ENCODE results near the gene PCDH1.

Gene PCDH1

DNA sequence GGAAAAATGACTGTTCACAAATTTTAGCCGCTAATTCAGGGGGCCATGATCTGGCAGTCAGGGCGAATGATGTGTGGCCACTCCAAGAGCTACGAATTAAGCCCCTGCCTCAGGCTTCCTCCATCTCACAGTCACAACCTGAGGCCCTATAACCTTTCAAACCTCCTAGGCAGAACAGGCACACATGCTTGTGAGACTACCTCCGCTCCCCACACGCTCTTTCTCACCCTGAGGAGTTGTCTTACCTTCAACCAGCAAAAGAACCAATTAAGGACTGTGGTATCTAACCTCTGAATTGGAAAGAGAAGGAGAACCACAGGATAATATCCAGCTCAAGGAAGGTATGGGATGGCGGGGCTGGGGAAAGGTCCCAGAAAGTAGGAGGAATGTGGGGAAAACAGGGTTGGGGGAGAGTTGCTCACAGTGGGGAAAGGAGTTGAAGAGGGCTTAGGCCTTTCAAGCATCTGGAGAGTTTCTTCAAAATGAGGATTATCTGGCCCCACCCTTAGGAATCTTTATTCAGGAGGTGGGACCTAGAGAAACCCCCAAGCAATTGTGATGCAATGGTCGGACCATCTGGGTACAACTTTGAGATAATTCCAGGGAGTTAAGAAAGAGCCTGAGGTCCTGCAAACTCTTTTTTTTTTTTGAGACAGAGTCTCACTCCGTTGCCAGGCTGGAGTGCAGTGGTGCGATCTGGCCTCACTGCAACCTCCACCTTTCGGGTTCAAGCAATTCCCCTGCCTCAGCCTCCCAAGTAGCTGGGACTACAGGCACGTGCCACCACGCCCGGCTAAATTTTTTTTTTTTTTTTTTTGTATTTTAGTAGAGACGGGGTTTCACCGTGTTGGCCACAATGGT, 5.5 kb downstream of the PCDH1 start:
- DNase-seq = no peak

GRCh38 chr5:141871870-141872269, 6.3 kb downstream of the PCDH1 start:
- DNase-seq = no peak

DNA sequence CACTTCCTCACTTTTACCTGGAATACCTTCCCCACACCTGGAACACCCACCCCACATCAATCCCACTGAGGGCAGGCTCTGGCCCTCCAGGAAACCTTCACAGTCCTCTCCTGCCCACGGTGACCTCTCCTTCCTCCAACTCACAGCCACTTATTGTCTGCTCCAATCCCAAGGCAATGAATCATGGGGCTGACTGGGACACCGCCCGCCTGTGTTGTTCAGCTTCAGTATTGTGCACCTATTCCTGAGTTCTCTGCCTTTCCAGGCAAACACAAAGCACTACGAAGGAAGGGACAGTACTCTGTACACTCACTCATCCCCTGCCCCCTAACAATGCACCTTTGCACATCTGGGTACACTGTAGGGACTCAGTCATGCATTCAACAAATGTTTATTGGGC, 7.3 kb downstream of the PCDH1 start:
- no peak for DNase-seq

DNA sequence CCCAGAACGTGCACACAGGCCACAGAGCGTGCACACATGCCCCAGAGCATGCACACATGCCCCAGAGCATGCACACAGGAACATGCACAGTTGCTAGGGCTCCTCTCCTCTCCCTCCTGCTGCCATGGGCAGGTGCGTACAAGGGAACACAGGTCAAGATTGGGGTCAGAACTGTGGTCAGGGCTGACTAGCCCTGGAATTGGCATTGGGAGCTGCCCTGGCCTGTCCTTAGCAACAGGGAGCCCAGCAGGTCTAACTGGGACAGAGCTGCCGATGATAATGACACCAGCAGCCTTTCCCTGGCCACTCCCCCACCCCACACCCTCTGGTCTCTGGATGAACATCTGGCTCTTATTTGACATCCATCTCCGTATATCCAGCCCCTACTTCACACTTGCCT, 8.0 kb downstream of the PCDH1 start:
- DNase-seq = no peak

DNA sequence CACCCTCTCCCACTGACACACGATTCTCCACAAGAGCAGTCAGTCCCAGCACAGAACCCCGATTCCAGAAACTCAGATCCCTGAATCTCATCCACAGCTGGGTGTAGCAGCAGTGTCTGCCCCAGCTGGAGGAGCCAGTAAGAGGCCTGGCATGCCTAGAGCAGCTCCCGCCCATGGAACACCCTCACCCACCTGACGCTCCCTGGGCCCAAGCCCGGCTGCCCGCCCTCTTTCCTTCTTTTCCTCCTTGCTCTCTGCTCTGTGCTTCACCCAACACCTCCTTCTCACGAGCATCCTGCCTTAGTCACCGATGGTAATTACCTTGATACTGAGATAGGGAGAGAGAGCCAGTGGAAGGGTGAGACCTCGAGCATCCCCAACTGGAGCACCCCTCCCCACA, 8.7 kb downstream of the PCDH1 start:
- no peak for DNase-seq

GRCh38 chr5:141869040-141869439, 9.2 kb downstream of the PCDH1 start:
- DNase-seq = no peak

DNA sequence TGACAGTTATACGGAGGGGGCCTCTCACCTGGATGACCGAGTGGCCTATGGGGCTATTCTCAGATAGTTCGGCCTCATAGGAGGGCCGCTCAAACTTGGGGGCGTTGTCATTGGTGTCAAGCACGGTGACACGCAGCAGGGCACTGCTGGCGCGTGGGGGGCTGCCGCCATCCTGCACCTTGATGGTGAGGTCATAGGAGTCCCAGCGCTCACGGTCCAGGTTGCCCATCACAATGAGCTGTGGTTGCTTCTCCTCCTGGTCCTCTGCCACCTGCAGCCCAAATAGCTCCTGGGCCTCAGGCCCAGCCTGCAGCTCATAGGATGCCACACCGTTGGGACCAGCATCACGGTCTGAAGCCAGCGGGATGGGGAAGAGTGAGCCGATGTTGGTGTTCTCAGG, 9.7 kb downstream of the PCDH1 start:
- DNase-seq = no peak

GRCh38 chr5:141867651-141868050, 10.6 kb downstream of the PCDH1 start:
- no peak for DNase-seq

GRCh38 chr5:141867139-141867538, 11.1 kb downstream of the PCDH1 start:
- DNase-seq = no peak

GRCh38 chr5:141866096-141866495, 12.1 kb downstream of the PCDH1 start:
- DNase-seq = no peak

DNA sequence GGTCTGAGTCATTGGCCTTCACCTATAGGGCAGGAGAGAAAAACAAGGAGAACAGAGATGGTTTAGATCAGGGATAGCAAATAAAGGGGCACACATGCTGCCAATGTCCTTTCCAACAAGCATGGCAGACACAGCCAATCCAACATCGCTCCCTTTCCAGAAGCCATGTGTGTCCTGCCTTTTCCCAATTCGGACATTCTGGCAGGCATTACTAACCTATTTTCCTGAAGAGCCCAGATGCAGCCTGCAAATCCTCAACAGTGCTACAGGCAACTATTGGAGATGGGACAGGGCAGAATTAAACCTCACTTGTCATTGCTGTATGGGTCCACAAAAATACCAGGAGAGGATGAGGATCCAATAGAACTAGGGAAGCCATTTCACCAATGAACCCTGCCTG, 12.8 kb downstream of the PCDH1 start:
- no peak for DNase-seq

- no peak for DNase-seq
Measured at GRCh38 chr5:141864371-141865370, 13.5 kb downstream of the PCDH1 start.

GRCh38 chr5:141863569-141864178, 14.5 kb downstream of the PCDH1 start:
- no peak for DNase-seq

- DNase-seq = no peak
Measured at GRCh38 chr5:141862936-141863543, 15.2 kb downstream of the PCDH1 start.

DNA sequence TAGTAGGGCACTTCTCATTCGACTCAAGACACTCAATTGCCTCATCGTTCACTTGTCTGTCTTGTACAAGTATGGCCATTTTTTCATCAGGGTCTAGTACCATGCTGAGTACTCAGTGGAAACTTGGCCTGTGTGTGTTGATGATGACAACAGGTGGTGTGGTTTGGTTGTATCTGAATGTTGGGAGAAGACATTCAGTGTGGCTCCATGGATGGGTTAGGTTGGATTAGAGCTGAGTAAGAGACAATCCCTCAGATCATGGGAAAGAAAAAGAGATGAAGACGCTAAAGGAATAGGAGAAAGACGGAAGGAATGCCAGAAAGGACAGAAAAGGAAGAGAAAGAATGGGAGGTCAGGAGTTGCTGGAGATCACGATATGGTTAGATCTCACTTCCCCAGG, 17.0 kb downstream of the PCDH1 start:
- no peak for DNase-seq

DNA sequence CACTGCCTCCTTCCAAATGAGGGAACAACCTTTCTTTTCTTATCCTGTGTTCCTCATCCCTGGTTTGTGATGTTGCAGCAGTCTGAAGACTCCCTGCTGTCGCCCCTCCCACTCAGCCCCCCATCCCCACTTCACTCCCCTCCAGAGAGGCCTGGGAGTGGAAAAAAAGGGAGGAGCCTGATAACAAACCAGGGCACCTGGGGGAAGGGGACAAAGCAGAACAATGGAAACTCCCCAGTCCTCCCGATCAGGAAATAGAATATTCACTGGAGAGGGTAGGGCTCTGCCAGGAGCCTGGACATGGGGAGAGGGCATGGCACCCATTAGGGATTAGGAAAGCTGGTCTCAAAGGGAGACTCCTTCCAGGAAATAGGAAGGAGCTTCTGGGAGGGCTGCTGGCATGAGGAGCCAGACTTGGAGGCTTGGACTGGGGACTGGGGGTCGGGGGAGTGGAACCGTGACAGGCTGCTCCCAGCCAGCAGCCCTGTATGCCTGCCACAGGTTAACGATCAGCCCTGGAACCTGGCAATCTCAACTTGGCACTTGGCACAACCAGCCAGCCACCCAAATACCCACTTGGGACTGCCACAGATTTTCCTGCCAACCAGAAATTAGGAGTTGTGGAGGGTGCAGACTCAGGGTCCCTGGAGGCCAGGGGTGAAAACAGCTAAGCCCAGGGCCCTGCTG, 20.0 kb downstream of the PCDH1 start:
- DNase-seq = no peak

GRCh38 chr5:141857226-141857625, 21.0 kb downstream of the PCDH1 start:
- no peak for DNase-seq

DNA sequence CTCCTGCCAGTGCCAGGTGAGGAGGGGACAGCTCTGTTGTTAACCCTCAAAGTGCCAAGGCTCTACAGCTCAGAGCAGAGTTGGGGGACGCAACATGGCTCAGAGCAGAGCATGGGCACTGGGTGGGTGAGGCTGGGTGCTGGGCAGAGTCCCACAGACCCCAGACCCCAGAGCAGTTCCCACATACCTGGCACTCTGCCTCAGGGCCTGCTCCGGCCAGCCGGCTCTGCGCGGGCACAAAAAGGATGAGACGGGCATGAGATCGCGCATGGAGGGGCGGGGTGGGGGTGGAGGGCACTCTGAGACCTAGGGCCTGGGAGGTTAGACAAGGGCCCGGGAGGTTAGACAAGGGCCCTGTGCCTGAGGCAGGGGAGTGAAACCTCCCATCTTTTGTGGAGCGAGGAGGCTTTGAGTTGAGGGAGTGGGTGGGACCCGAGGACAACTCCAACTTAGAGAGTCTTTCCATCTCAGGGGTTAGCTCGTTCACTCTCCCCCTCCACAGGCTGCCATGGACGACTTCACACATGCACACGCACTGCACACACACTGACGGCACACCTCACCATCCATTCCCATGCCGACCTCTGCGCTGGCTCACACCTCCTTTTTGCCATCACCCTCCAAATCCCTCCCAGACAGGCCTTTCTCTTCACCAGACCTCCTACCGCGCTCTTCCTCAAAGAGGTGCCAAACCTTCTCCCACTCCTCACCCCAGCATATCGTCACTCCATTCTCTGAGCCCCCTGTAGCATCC, 22.0 kb downstream of the PCDH1 start:
- no peak for DNase-seq

- DNase-seq = no peak
Measured at GRCh38 chr5:141855265-141856036, 22.8 kb downstream of the PCDH1 start.

GRCh38 chr5:141853895-141854626, 24.1 kb downstream of the PCDH1 start:
- no peak for DNase-seq
